ENCODE data around the gene CACNA1S.

CACNA1S gene

GRCh38 chr1:201112173-201112731 lies at the start of gene CACNA1S:
Gene CACNA1S (minus strand): TSS chr1:201112426. CDS start chr1:201112339, 87 bp downstream.
- H3K4me3 ChIP-seq (ENCODE audit: low read depth, low read length) = no peak within 1 kb of the TSS
- no peak for TF ChIP-seq CTCF (IDR thresholded peaks at IDR 0.05; ENCODE audit: low read depth, low read length)

- no peak overlapping the region for H3K4me3 ChIP-seq (ENCODE audit: low read depth, low read length)
- no peak for TF ChIP-seq CTCF (IDR thresholded peaks at IDR 0.05; ENCODE audit: low read depth, low read length)
These were observed 45.7 kb upstream of the CACNA1S start for GRCh38 chr1:201157949-201158348.

- H3K4me3 ChIP-seq (ENCODE audit: low read depth, low read length) = no peak overlapping the region
These were observed 44.6 kb upstream of the CACNA1S start for GRCh38 chr1:201156819-201157218.

GRCh38 chr1:201156346-201156745 lies 44.1 kb upstream of the CACNA1S start:
- no peak for TF ChIP-seq CTCF (IDR thresholded peaks at IDR 0.05; ENCODE audit: low read depth, low read length)

More at GRCh38 chr1:201156819-201157218, 44.6 kb upstream of the CACNA1S start:
- no peak for TF ChIP-seq CTCF (IDR thresholded peaks at IDR 0.05; ENCODE audit: low read depth, low read length)

GRCh38 chr1:201155354-201155753 lies 43.1 kb upstream of the CACNA1S start:
- H3K4me3 ChIP-seq (ENCODE audit: low read depth, low read length) = no peak overlapping the region
- no peak for TF ChIP-seq CTCF (IDR thresholded peaks at IDR 0.05; ENCODE audit: low read depth, low read length)

More at GRCh38 chr1:201156346-201156745, 44.1 kb upstream of the CACNA1S start:
- no peak overlapping the region for H3K4me3 ChIP-seq (ENCODE audit: low read depth, low read length)

GRCh38 chr1:201154389-201155165 lies 42.4 kb upstream of the CACNA1S start, which contains the start of gene TMEM9:
Gene TMEM9 (minus strand): TSS chr1:201154474. CDS start chr1:201153923, 551 bp downstream.
- no peak for TF ChIP-seq CTCF (IDR thresholded peaks at IDR 0.05; ENCODE audit: low read depth, low read length)
- peak within 1 kb of the TSS; percentile 79 for H3K4me3 ChIP-seq (ENCODE audit: low read depth, low read length)

Data from WI38 (cell line).